CD4-positive, alpha-beta T cell (primary cell): ENCODE data around the gene ZFP3. TPM values are rescaled to one million over a fixed set of nuclear protein-coding genes. Genes with fewer than 3 reads are reported as not detected.
A peak's percentile ranks its signal among the peaks of the same experiment; 100 is the strongest.

Experiments used
- ATAC-seq: fragments of 200-7000 bp; cut with Tn5 transposase; one replicate; pipeline ENCODE4 v1.10.0; 2022; ENCODE audit warnings: mild to moderate bottlenecking; ENCODE audit not compliant: poor library complexity
- CTCF ChIA-PET: fragments of 350-600 bp; sonication (Branson Sonifier 250); formaldehyde crosslinking; loops from one replicate; lab custom pipeline; 2021; ENCODE audit warnings: antibody characterized with exemption, inconsistent platforms; lab: Charles Lee
- POLR2A ChIA-PET: fragments of 350-600 bp; sonication (Branson Sonifier 250); formaldehyde crosslinking; loops from one replicate; lab custom pipeline; 2021; ENCODE audit warnings: antibody characterized with exemption, inconsistent platforms; lab: Charles Lee
- DNase-seq, 14 experiments: peaks; one replicate each; pipeline ENCODE4 v3.0.0-alpha.2; 2013 to 2020; ENCODE audit warnings: mixed read lengths in 2 of 14
- H3K27ac ChIP-seq, 2 donors: one replicate each; pipeline versions ENCODE4 v1.5.1 to v1.7.0; 2013; ENCODE audit warnings: low read length in 2 of 2, low read depth in 1 of 2, mild to moderate bottlenecking in 1 of 2
- H3K27me3 ChIP-seq, 2 experiments: 1 replicate in 1 of 2; 2 replicates in 1 of 2; pipeline versions ENCODE4 v1.6.1 to v1.7.0; 2013; ENCODE audit warnings: low read length in 2 of 2, control low read depth in 1 of 2, mild to moderate bottlenecking in 1 of 2, moderate library complexity in 1 of 2; ENCODE audit not compliant: insufficient read depth in 2 of 2, control insufficient read depth in 1 of 2
- H3K36me3 ChIP-seq: one replicate; pipeline ENCODE4 v1.6.1; 2013; ENCODE audit warnings: low read length, control low read depth; ENCODE audit not compliant: insufficient read depth
- H3K4me1 ChIP-seq: one replicate; pipeline ENCODE4 v1.6.1; 2013; ENCODE audit warnings: low read length, control low read depth; ENCODE audit not compliant: insufficient read depth
- H3K4me3 ChIP-seq: one replicate; pipeline ENCODE4 v1.5.1; 2013; ENCODE audit warnings: mild to moderate bottlenecking, low read length, moderate library complexity
- H3K9me3 ChIP-seq, 2 experiments: 1 replicate in 1 of 2; 2 replicates in 1 of 2; pipeline versions ENCODE4 v1.6.1 to v1.7.0; 2013; ENCODE audit warnings: low read length in 2 of 2, mild to moderate bottlenecking in 2 of 2, control low read depth in 1 of 2, moderate library complexity in 1 of 2; ENCODE audit not compliant: control insufficient read depth in 1 of 2, insufficient read depth in 1 of 2
- H3K27ac Mint-ChIP-seq: one replicate; pipeline ENCODE4 v1.8.0; 2020; ENCODE audit warnings: mixed read lengths
- H3K27me3 Mint-ChIP-seq: one replicate; pipeline ENCODE4 v1.8.0; 2021; ENCODE audit warnings: mixed read lengths
- H3K36me3 Mint-ChIP-seq: one replicate; pipeline ENCODE4 v1.8.0; 2021; ENCODE audit warnings: low read depth, mixed read lengths
- H3K4me1 Mint-ChIP-seq: one replicate; pipeline ENCODE4 v1.8.0; 2021; ENCODE audit warnings: low read depth, mixed read lengths
- H3K4me3 Mint-ChIP-seq: one replicate; pipeline ENCODE4 v1.8.0; 2020; ENCODE audit warnings: mild to moderate bottlenecking, mixed read lengths
- H3K9me3 Mint-ChIP-seq: one replicate; pipeline ENCODE4 v1.8.0; 2020; ENCODE audit warnings: mixed read lengths
- intact Hi-C, 2 experiments: fragments of 100-400 bp; cut with DNase I in 1 of 2; cut with micrococcal nuclease in 1 of 2; formaldehyde crosslinking; loops; one replicate each; pipeline versions ENCODE4 v1.15.1 to v1.9.0; 2023 to 2025; cut with DNase I, micrococcal nuclease
- total RNA-seq, 174 experiments: library from RNA in 2 of 174; stranded (reverse) in 2 of 174; gene quantifications; one replicate each; pipeline ENCODE4 v1.2.3 and lab custom pipeline; 2021 to 2026
- TF ChIP-seq, protein P1 (sequence below): fragments of 200-600 bp; IDR thresholded peaks from one replicate; pipeline ENCODE4 v1.8.0; 2022; ENCODE audit warnings: antibody characterized with exemption, mild to moderate bottlenecking

The ZFP3 gene
- total RNA-seq, 2 experiments from 2014 or later, result 2.4 TPM

DNA sequence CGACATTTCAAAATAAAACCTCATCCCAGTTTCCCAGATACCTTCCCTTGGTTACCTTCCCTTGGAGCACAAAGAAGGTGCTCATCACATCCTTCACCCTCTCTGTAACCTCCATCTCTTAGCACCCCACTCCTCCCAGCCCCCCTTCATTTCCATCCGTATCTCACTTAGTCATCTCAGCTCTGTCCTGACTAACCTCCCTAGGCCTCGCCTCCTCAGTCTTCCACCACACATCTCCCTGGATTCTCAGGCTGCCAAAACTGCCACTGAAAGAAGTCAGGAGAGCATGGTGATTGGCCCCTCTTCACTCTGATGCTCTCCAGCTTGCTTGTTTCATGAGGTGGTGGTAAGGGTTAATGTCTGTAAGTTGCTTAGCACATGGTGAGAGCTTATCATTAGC lies 2.3 kb downstream of the ZFP3 start:
- Histone ChIP-seq H3K4me3 (no peak overlapping the region), H3K27ac (no peak overlapping the region), H3K4me1 (peaks cover 26% of the 10 kb centered on the region), H3K9me3 (peaks cover 3 to 18% of the 10 kb centered on the region in 2 experiments), H3K27me3 (no peaks in the 10 kb centered on the region), H3K36me3 (peaks cover 5% of the 10 kb centered on the region)
- POLR2A ChIA-PET, result no interaction called here
- Mint-ChIP-seq H3K4me3 (peak overlapping the region; percentile 21), H3K4me1 (peaks cover 40% of the 10 kb centered on the region), H3K36me3 (peaks cover 43% of the 10 kb centered on the region), H3K27me3 (no peaks in the 10 kb centered on the region), H3K9me3 (peaks cover 7% of the 10 kb centered on the region), H3K27ac (no peak overlapping the region)
- TF ChIP-seq, protein P1, sequence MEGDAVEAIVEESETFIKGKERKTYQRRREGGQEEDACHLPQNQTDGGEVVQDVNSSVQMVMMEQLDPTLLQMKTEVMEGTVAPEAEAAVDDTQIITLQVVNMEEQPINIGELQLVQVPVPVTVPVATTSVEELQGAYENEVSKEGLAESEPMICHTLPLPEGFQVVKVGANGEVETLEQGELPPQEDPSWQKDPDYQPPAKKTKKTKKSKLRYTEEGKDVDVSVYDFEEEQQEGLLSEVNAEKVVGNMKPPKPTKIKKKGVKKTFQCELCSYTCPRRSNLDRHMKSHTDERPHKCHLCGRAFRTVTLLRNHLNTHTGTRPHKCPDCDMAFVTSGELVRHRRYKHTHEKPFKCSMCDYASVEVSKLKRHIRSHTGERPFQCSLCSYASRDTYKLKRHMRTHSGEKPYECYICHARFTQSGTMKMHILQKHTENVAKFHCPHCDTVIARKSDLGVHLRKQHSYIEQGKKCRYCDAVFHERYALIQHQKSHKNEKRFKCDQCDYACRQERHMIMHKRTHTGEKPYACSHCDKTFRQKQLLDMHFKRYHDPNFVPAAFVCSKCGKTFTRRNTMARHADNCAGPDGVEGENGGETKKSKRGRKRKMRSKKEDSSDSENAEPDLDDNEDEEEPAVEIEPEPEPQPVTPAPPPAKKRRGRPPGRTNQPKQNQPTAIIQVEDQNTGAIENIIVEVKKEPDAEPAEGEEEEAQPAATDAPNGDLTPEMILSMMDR, result no peak
- CTCF ChIA-PET, result interaction anchor here (0.7 kb wide), 1 partner anchor 19 kb away, joined by 3 read pairs; no protein-coding TSS in a partner anchor
- intact Hi-C loops, result no loop called here
- DNase-seq (no peak), ATAC-seq (no peak)

DNA sequence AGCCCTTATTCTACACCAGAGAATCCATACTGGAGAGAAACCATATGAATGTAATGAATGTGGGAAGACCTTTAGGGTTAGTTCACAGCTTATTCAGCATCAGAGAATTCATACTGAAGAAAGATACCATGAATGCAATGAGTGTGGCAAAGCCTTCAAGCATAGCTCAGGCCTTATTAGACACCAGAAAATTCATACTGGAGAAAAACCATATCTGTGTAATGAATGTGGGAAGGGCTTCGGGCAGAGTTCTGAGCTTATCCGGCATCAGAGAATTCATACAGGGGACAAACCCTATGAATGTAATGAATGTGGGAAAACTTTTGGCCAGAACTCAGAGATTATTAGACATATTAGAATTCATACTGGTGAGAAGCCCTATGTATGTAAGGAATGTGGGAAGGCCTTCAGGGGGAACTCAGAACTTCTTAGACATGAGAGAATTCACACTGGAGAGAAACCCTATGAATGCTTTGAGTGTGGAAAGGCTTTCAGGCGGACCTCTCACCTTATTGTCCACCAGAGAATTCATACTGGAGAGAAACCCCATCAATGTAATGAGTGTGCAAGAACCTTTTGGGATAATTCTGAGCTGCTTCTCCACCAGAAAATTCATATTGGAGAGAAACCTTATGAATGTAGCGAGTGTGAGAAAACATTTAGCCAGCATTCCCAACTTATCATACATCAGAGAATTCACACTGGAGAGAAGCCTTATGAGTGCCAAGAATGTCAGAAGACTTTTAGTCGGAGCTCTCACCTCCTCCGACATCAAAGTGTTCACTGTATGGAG lies 14.1 kb downstream of the ZFP3 start:
- peaks cover 12% of the 10 kb centered on the region for H3K4me1 Mint-ChIP-seq
- POLR2A ChIA-PET, result interaction anchor here (1.4 kb wide), 1 partner anchor 14 kb away, joined by 7 read pairs; the partner anchor contains the start of gene ZFP3
- peaks cover 50 to 96% of the 10 kb centered on the region in 2 experiments for H3K9me3 ChIP-seq
- H3K4me3 Mint-ChIP-seq, result no peak overlapping the region
- H3K9me3 Mint-ChIP-seq, result peaks cover 35% of the 10 kb centered on the region
- no peak overlapping the region for H3K27ac Mint-ChIP-seq
- H3K36me3 Mint-ChIP-seq, result peaks cover 95% of the 10 kb centered on the region
- TF ChIP-seq, protein P1, result no peak
- no peak for DNase-seq
- CTCF ChIA-PET, result no interaction called here
- H3K27me3 Mint-ChIP-seq, result no peaks in the 10 kb centered on the region
- H3K36me3 ChIP-seq, result peaks cover 38% of the 10 kb centered on the region
- no peak for ATAC-seq
- H3K27me3 ChIP-seq, result peaks cover 6 to 7% of the 10 kb centered on the region in 2 experiments
- H3K4me1 ChIP-seq, result peaks cover 7% of the 10 kb centered on the region
- H3K27ac ChIP-seq, result no peak overlapping the region
- intact Hi-C loops, result loop anchor here in 1 of 2 experiments (5.0 kb wide), 1 partner anchor 90 kb away; no protein-coding TSS in a partner anchor
- no peak overlapping the region for H3K4me3 ChIP-seq

- no peak for DNase-seq
- Histone ChIP-seq H3K4me1 (peaks cover 12% of the 10 kb centered on the region), H3K27me3 (peaks cover 7 to 8% of the 10 kb centered on the region in 2 experiments), H3K4me3 (peak overlapping the region; percentile 44), H3K36me3 (peaks cover 7% of the 10 kb centered on the region), H3K27ac (no peak overlapping the region), H3K9me3 (peaks cover 31 to 57% of the 10 kb centered on the region in 2 experiments)
- ChIA-PET CTCF (no interaction called here), POLR2A (interaction anchor here (0.9 kb wide), 1 partner anchor 15 kb away, joined by 4 read pairs; the partner anchor contains the start of gene ZNF232)
- H3K9me3 Mint-ChIP-seq, result peaks cover 14% of the 10 kb centered on the region
- peaks cover 13% of the 10 kb centered on the region for H3K4me1 Mint-ChIP-seq
- peaks cover 53% of the 10 kb centered on the region for H3K36me3 Mint-ChIP-seq
- H3K4me3 Mint-ChIP-seq, result peak overlapping the region; percentile 90
- TF ChIP-seq, protein P1, result no peak
- intact Hi-C loops, result no loop called here
- H3K27ac Mint-ChIP-seq, result no peak overlapping the region
- no peaks in the 10 kb centered on the region for H3K27me3 Mint-ChIP-seq
- ATAC-seq, result no peak
These were observed 18.4 kb downstream of the ZFP3 start for GRCh38 chr17:5096731-5097100.
